SH-SY5Y (cell line): ENCODE measurements around the gene COL9A2.

Source experiments
- GATA2 ChIP-seq: IDR thresholded peaks from 2 replicates; pipeline ENCODE4 v1.6.1; 2011; ENCODE audit warnings: mild to moderate bottlenecking, low read depth, low read length
- GATA3 ChIP-seq: IDR thresholded peaks from 2 replicates; pipeline ENCODE4 v1.6.1; 2011; ENCODE audit warnings: low read depth, mild to moderate bottlenecking, low read length, moderate library complexity

- TF ChIP-seq GATA2 (no peak), GATA3 (no peak)
Measured at GRCh38 chr1:40306296-40306695, 10.8 kb downstream of the COL9A2 start.
